ENCODE measurements around the gene TRMO.

GRCh38 chr9:97866848-97867247 is 55.5 kb downstream of the TRMO start:
- TF ChIP-seq, protein P1, sequence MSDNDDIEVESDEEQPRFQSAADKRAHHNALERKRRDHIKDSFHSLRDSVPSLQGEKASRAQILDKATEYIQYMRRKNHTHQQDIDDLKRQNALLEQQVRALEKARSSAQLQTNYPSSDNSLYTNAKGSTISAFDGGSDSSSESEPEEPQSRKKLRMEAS (IDR thresholded peaks at IDR 0.05), result no peak
- TF ChIP-seq EP300 (IDR thresholded peaks at IDR 0.05; ENCODE audit: borderline replicate concordance), result no peak
- no peak for TF ChIP-seq REST (IDR thresholded peaks at IDR 0.05; ENCODE audit: low read depth)
- TF ChIP-seq TAF1 (IDR thresholded peaks at IDR 0.05; ENCODE audit: low read depth), result no peak
- TF ChIP-seq TEAD4 (IDR thresholded peaks at IDR 0.05), result no peak
- no peak for TF ChIP-seq EGR1 (IDR thresholded peaks at IDR 0.05)
- TF ChIP-seq RAD21 (IDR thresholded peaks at IDR 0.05; ENCODE audit: low read depth), result no peak
- no peak for TF ChIP-seq CEBPB (IDR thresholded peaks at IDR 0.05)
- TF ChIP-seq NFIC (IDR thresholded peaks at IDR 0.05), result no peak
